Measurements from ENCODE around the gene TPST1.
"Not testable (repeated sequence)": the region's sequence is repeated elsewhere in the genome, so short reads cannot be mapped to it uniquely, and the experiment has no call there.

The TPST1 gene

DNA sequence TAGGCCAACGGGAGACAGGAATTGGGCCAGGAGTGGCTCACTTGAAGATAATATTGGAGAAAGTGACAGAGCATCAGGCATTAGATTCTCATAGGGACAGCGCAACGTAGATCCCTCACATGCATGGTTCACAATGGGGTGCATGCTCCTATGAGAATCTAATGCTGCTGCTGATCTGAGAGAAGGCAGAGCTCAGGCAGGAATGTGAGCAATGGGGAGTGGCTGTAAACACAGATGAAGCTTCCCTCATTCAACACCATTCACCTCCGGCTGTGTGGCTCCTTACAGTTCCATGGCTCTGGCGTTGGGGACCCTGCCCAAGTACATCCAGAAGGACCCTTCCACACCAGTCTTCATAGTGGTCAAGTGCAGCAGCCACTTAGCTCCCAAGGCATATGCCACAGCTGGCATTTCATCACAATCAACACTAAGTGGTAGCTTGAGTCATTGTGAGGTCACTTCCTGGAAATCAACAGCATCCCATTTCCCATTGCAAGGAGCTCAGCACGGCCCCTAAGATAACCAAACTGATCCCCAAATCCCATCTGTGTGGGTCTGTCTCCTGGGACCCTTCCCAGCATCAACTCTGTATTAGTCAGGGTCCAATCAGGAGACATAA lies 174.5 kb downstream of the TPST1 start:
- no peak overlapping the region for H3K4me3 Mint-ChIP-seq
- no peaks in the 10 kb centered on the region for H3K9me3 Mint-ChIP-seq
- no peak for ATAC-seq
- H3K4me1 Mint-ChIP-seq, result peaks cover 13% of the 10 kb centered on the region
- no peak overlapping the region for H3K27ac Mint-ChIP-seq
- H3K36me3 Mint-ChIP-seq, result peaks cover 9% of the 10 kb centered on the region
- no peak for DNase-seq (ENCODE audit: low spot score in 2 of 2)

DNA sequence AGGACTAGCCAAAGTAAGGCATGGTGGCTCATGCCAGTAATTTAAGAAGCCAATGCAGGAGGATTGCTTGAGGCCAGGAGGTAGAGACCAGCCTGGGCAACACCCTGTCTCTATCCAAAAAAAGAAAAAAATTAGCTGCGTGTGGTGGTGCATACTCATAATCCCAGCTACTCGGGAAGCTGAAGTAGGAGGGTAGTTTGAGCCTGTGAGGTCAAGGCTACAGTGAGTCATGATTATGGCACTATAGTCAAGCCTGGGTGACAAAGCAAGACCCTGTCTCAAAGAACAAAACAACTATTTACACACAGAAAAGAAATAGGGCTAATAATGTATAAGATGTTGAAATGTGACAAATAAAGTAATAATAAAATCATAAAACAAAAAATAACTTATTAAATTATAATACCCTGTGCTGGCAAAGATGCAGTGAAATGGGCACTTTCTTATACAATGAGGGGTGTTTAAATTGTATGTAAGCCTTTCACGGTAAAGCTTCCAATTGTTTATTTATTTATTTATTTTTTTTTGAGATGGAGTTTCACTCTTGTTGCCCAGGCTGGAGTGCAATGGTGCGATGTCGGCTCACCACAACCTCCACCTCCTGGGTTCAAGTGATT lies 175.2 kb downstream of the TPST1 start:
- Mint-ChIP-seq H3K9me3 (no peaks in the 10 kb centered on the region), H3K36me3 (peaks cover 9% of the 10 kb centered on the region), H3K4me1 (peaks cover 16% of the 10 kb centered on the region), H3K4me3 (no peak overlapping the region), H3K27ac (no peak overlapping the region)
- no peak for ATAC-seq
- DNase-seq (ENCODE audit: low spot score in 2 of 2), result no peak

DNA sequence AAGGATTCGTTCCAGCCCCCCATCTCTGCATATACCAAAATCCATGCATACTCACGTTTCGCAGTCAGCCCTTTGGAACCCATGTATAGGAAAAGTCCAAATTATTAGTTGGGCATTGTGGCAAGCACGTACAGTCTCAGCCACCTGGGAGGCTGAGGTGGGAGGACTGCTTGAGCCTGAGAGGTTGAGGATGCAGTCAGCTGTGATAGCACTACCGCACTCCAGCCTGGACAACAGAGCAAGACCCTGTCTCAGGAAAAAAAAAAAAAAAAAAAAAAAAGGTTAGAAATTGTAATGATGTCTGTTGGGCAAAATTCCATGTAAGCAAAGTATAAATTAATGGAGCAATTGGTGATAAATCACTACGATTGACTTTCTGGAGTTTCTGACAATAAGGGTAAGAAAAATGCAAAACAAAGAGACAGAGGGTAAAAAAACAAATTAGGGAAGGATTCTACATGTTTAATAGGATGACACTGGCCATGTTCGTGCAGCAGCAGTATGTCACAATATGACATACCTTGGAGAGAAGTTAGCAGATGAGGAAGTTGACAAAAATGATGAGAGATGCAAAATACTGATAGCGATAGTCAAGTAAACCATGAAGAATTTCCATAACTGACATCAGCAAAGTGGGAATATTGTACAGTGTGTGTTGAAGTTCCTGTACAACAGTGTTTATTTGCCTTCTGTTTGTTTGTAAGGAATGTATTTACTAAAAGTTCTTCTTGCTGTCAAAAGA lies 177.2 kb downstream of the TPST1 start:
- ATAC-seq; H3K36me3 Mint-ChIP-seq; H3K27ac Mint-ChIP-seq; DNase-seq (ENCODE audit: low spot score in 2 of 2); H3K9me3 Mint-ChIP-seq; H3K4me3 Mint-ChIP-seq: not testable (repeated sequence)
- H3K4me1 Mint-ChIP-seq, result peaks cover 13% of the 10 kb centered on the region

DNA sequence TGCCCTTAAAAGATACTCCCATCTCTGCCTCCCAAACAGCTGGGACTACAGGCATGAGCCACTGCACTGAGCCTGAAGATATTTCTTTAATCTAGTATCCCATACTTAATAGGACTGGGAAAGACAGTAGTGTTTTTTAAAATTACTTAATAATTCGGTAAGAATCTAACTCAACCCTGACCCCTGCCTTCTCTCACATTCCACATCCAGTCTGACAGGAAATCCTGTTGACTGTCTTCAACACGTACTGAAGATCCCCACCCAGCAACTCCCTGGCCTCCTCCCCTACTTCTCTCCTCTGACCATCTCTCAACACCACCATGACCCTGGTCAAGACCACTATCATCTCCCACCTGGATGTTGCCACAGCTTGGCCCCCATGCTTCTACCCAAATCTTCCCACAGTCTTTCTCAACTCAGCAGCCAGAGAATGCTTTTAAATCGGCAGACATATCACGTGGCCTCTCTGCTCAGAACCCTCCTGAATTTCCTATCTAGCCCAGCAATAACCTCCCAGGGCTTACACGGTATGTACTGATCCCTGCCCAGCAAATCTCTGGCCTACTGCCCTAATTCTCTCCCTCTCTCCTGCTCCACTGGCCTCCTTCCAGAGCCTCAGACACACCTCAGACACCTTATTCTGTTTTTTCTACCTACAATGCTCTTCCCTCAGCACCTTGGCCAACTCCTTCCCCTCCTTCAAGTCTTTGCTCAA lies 180.2 kb downstream of the TPST1 start:
- peak overlapping the region; percentile 54 for H3K27ac Mint-ChIP-seq
- not testable (repeated sequence) for H3K4me1 Mint-ChIP-seq; H3K36me3 Mint-ChIP-seq; H3K4me3 Mint-ChIP-seq; ATAC-seq; DNase-seq (ENCODE audit: low spot score in 2 of 2); H3K9me3 Mint-ChIP-seq

DNA sequence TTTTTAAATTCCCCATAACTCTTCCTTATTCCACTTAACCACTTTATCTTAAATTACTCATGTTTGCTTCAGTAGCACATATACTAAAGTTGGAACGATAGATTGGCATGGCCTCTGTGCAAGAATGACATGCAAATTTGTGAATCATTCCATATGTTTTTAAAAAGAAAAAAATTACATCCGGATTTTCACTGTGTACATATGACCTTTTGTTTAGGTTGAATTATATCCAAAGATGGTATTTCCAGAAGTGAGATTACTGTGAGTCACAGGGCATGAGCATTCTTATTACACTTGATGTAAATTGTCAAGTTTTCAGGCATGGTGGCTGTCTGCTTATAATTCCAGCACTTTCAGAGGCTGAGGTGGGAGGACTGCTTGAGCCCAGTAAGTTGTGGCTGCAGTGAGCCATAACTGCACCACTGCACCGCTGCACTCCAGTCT lies 190.0 kb downstream of the TPST1 start:
- not testable (repeated sequence) for H3K4me3 Mint-ChIP-seq; H3K9me3 Mint-ChIP-seq; ATAC-seq; H3K4me1 Mint-ChIP-seq; H3K27ac Mint-ChIP-seq; DNase-seq (ENCODE audit: low spot score in 2 of 2); H3K36me3 Mint-ChIP-seq

DNA sequence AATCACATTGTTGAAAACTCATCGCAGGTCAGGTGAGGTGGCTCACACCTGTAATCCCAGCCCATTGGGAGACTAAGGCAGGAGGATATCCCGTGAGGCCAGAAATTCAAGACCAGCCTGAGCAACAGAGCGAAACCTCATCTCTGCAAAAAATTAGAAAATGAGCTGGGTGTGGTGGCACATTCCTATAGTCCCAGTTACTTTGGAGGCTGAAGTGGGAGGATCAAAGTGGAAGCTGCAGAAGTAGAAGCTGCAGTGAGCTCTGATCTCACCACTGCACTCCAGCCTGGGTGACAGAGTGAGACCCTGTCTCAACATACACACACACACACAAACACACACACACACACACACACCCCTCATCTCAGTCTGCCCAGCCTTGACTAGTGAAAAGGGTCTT lies 190.9 kb downstream of the TPST1 start:
- H3K4me1 Mint-ChIP-seq; H3K27ac Mint-ChIP-seq; H3K36me3 Mint-ChIP-seq; DNase-seq (ENCODE audit: low spot score in 2 of 2); H3K9me3 Mint-ChIP-seq; ATAC-seq; H3K4me3 Mint-ChIP-seq: not testable (repeated sequence)

DNA sequence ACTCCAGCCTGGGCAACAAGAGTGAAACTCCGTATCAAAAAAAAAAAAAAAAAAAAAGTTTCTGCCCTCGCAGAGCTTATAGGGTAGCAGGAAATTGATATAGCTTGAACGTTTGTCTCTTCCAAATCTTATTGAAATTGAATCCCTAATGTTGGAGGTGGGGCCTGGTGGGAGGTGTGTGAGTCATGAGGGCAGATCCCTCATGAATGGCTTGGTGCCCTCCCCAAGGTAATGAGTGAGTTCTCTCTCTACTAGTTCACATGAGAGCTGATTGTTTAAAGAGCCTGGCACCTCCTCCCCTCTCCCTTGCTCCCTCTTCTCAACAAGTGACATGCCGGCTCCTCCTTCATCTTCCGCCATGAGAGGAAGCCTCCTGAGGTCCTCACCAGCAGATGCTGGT lies 193.7 kb downstream of the TPST1 start:
- not testable (repeated sequence) for H3K4me1 Mint-ChIP-seq; H3K9me3 Mint-ChIP-seq; H3K36me3 Mint-ChIP-seq; ATAC-seq; DNase-seq (ENCODE audit: low spot score in 2 of 2); H3K4me3 Mint-ChIP-seq; H3K27ac Mint-ChIP-seq

DNA sequence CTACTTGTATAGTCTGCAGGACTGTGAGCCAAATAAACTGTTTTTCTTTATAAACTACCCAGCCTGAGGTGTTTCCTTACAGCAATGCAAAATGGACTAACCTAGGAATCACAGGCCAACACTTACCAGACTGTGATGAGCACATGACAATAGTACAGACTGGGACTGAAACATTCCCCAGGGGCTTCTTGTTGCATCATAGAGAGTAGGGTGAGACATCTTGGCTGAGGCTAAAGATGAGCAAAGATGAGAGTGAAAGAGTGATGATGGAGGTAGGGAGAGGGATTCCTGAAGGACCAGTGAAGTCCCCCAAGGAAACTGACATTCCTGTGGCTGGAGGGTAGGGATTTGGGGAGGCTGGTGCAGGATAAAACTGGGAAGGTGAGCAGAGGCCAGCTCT lies 194.4 kb downstream of the TPST1 start:
- no peak overlapping the region for H3K27ac Mint-ChIP-seq
- H3K4me1 Mint-ChIP-seq, result no peaks in the 10 kb centered on the region
- DNase-seq (ENCODE audit: low spot score in 2 of 2) (no peak), ATAC-seq (no peak)
- H3K9me3 Mint-ChIP-seq, result peaks cover 3% of the 10 kb centered on the region
- H3K36me3 Mint-ChIP-seq, result peaks cover 5% of the 10 kb centered on the region
- no peak overlapping the region for H3K4me3 Mint-ChIP-seq

DNA sequence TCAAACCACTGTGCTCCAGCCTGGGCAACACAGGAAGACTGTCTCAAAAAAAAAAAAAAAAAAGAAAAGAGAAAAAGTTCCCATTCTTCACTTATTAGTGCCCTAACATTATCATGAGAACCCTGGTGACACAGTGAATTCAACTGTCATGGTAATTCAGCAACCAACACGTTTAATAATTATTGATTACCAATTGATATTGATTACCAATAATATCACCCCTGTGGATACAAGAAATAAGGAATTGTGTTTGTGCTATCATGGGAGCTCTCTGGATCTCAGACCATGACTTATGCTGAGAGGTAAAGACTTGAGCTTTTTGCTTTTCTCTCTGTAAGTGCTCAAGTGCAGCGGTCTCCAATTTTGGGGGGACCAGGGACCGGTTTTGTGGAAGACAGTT lies 195.3 kb downstream of the TPST1 start:
- no peaks in the 10 kb centered on the region for H3K4me1 Mint-ChIP-seq
- no peak overlapping the region for H3K4me3 Mint-ChIP-seq
- DNase-seq (ENCODE audit: low spot score in 2 of 2), result no peak
- H3K27ac Mint-ChIP-seq, result no peak overlapping the region
- H3K36me3 Mint-ChIP-seq, result peaks cover 5% of the 10 kb centered on the region
- no peak for ATAC-seq
- H3K9me3 Mint-ChIP-seq, result peaks cover 3% of the 10 kb centered on the region

DNA sequence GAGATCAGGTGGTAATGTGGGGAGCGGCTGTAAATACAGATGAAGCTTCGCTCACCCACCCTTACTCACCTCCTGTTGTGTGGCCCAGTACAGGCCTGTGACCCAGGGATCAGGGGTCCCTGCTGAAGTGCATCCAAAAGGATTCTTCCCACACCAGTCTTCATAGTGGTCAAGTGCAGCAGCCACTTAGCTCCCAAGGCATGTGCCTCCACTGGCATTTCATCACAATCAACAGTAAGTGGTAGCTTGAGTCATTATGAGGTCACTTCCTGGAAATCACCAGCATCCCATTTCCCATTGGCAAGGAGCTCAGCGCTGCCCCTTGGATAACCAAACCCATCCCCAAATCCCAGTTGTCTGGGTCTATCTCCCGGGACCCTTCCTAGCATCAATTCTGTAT lies 196.0 kb downstream of the TPST1 start:
- not testable (repeated sequence) for ATAC-seq; H3K36me3 Mint-ChIP-seq; DNase-seq (ENCODE audit: low spot score in 2 of 2); H3K4me3 Mint-ChIP-seq; H3K4me1 Mint-ChIP-seq; H3K9me3 Mint-ChIP-seq; H3K27ac Mint-ChIP-seq

DNA sequence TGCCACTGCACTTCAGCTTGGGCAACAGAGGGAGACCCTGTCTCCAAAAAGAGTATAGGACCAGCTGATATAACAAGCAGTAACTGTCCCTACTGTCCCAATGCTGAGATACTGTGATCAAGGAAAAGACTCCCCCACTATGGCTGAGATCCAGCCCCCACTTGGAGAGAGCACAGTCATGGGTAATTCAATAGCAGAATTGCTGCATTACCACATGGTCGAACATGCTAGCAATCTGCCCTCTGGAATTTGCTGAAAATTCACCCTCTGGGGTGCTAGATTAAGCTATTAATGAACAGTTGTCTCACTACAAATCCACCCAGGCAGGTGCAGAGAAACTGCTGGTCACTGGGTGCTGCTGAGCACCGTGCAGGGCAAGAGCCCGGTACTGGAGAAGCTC lies 196.8 kb downstream of the TPST1 start:
- DNase-seq (ENCODE audit: low spot score in 2 of 2); ATAC-seq; H3K4me3 Mint-ChIP-seq; H3K27ac Mint-ChIP-seq; H3K36me3 Mint-ChIP-seq; H3K9me3 Mint-ChIP-seq; H3K4me1 Mint-ChIP-seq: not testable (repeated sequence)

DNA sequence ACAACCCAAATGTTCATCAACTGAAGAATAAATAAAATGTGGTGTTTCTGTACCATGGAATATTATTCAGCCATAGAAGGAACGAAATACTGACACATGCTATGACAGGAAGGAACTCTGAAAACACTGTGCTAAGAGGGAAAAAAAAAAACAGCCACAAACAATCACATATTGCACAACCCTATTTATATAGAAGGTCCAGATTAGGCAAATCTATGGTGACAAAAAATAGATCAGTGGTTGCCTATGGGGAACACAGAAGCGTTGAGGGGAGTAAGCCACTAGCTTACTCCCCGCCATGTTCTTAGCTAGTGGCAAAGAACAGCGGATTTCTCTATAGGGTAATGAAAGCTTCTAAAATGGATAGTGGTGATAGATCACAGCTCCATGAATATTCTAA lies 198.4 kb downstream of the TPST1 start:
- H3K4me1 Mint-ChIP-seq, result no peaks in the 10 kb centered on the region
- peaks cover 5% of the 10 kb centered on the region for H3K36me3 Mint-ChIP-seq
- no peak for ATAC-seq
- no peak overlapping the region for H3K4me3 Mint-ChIP-seq
- peaks cover 3% of the 10 kb centered on the region for H3K9me3 Mint-ChIP-seq
- DNase-seq (ENCODE audit: low spot score in 2 of 2), result no peak
- H3K27ac Mint-ChIP-seq, result no peak overlapping the region

DNA sequence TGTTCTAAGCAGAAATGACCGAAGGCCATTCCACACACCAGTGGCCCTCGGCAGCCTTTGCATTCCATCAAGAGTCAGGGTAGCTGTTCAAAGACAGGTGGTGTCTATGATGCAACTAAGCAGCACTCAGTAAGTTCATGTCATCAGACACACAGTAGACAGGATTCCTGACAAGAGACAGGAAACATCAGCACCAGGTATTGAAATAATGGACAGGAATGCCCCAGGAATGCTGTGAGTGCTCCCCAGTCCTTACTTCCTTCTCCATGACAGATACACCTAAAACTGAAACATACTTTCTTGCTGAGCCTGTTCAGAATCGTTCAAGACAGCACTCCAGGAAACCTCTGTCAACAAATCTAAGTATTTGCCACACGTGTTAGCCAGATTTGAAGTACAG lies 204.4 kb downstream of the TPST1 start:
- no peaks in the 10 kb centered on the region for H3K36me3 Mint-ChIP-seq
- H3K4me1 Mint-ChIP-seq, result peaks cover 5% of the 10 kb centered on the region
- H3K9me3 Mint-ChIP-seq, result no peaks in the 10 kb centered on the region
- no peak for ATAC-seq
- no peak for DNase-seq (ENCODE audit: low spot score in 2 of 2)
- no peak overlapping the region for H3K4me3 Mint-ChIP-seq
- H3K27ac Mint-ChIP-seq, result no peak overlapping the region
